DLD1 (cell line): ENCODE measurements around the gene CBX4.

Experiments
- in situ Hi-C: cut with HindIII; loops from 2 replicates; pipeline ENCODE4 v1.10.0; 2017; ENCODE audit warnings: low sequenced_read_pairs

The CBX4 gene

DNA sequence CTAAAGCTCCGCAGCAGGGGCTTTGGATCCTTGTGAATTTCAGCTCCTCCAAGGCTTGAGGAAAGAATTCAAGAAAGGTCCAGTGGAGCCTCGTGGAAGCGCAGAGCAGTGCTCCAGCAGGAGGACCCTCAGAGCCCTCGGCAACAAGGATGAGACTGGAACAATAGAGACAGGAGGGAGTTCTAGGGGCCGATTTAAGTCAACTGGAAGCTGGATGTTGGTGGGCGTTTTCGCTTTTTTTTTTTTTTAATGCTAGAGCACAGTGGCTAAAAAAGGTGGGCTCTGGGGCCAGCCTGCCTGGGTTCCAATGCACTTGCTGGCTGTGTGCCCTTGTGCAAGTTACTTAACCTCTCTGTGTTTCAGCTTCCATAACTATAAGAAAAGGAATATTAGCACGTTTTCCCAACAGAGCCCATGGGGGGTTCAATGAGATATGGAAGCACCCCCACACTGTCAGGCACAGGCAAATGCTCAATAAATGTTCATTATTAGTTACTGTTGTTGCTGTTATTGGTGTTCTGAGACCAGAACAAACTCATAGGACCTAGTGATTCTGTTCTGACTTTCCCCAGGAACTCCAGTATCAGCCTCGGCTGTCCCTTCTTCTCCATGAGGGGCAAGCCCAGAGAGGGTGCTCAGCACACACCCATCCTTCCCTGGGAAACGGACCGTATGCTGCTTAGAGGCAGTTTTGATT, 37.1 kb downstream of the CBX4 start:
- in situ Hi-C loops = no loop called here

DNA sequence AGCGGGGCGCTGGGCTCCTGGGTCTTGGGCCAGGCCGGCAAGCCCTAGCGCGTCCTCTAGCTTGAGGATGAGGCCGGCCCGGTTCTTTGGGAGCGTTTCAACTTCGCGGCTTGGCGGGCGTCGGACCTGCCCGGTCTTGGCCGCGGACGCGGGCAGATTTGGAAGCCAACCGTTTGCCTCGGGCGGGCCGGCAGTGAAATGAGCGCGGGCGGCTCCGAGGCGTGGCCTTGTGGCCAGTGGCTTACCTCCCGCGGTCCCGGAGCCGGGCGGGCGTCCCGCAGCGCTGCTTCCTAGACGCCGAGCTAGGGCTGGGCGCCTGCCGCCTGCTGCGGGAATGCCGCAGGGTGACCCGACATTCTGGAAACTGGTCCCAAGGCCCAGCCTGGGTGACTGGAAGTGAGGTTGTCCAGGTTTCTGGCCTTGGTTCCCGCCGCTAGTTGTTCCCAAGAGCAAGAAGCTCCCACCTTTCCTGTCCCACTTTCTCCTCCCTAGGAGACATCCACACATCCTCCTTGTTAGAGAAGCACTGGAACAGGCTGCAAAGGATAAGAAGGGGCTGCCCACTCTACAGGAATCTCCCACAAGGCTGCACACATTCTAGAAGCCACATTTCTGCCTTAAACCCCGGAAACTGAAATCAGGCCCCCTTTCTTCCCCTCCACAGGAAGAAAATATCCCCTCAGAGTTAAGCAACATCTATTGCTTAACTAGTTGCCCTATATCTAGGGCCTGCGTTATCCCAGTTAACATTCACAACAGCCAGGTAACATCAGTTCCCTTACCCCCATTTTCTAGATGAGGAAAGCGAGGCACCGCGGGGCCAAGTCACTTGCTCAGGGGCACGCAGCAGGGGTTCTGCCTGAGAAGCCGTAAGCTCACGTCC, 37.8 kb downstream of the CBX4 start:
- in situ Hi-C loops = no loop called here

DNA sequence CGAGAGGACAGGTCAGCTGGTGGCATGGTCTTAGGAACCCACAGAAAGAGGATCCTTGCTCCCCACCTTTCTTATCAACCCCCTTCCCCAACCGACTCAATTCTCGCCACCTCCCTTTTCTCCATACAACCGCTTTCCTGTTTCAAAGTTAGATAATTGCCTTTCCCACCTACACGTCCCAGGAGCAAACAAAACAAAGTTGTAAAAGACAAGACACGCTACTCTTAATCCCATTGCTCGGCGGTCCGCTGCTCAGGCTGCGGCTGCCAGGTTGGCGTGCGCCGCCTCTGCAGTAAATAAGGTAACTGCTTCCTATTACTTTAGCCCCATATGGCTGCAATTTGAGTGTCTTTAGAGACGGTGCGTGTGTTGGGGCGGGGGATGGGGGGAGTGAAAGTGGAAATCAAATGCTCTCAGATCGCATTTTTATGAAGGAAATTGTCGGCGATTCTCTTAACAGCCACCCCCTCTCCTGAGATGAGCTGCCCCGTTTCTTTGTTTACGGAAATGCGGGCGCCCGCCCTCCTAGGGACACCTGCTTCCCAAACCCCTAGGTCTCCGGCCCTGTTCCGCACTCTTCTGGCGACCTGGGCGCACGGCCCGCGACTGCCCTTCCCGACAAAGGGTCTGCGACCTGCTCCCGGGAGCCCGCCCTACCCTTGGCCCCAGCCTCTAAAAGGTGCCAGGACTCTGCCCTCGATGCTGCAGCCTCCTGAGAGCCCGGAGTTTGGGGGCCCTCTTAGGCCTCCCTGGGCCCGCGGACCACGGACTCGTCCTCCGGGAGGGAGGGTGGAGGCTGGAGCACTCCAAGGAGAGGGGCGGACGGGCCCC, 38.7 kb downstream of the CBX4 start:
- in situ Hi-C loops = no loop called here

DNA sequence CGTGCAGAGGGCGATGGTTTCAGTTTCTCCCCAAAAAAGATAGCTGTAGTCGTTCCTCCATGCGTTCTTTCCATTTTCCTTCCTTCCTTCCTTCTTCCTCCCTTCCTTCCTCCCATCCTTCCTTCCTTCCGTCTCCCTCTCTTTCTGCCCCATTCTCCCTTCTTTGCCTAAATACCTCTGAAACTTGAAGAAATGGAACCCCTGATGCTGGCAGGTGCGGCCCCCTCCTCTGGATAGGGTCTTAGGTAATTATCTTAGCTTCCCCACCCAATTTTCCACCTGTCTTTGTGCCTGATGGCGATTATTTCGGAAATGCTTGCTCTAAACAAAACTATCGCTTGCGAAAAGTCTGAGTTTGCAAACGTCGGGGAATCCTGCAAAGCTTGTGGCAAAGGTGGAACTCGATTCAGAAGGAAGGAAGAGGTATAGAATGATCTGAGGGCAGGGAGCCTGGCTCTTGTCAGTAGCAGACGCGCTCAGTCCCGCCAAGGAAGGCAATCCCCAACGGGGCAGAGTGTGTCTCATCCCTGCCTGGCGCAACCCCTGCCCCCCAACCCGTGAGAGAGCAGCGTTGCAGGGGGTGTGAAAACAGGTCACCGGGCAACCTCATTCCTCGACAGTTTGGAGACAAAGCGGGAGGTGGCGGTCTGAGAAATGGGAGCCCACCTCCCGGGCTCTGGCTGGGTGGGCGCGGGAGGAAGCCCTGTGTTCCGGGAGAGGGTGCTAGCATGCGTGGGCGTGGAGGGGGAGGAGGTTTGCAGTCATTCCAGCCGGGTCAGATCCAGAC, 39.5 kb downstream of the CBX4 start:
- in situ Hi-C loops = loop anchor here (5.0 to 10.0 kb wide), 2 partner anchors 55 to 193 kb away; no protein-coding TSS in a partner anchor

DNA sequence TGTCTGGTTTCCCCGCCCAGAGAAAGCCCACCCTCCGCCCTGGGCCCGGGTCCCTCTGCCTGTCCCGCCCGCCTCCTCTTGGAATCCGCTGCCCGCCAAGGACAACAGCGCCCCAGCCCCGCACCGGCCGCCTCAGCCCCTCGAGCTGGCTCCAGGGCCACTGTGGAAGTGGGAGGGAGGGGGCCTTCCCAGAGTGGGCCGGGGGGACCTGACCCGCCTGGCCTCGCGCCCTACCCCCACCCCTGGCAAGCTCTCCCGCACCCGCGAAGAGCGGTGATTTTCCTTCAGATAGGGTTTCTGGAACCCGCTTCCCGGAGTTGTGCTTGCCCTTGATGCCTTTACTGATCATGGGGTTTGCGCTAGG, 40.1 kb downstream of the CBX4 start:
- in situ Hi-C loops = loop anchor here (5.0 to 10.0 kb wide), 2 partner anchors 54 to 193 kb away; no protein-coding TSS in a partner anchor

DNA sequence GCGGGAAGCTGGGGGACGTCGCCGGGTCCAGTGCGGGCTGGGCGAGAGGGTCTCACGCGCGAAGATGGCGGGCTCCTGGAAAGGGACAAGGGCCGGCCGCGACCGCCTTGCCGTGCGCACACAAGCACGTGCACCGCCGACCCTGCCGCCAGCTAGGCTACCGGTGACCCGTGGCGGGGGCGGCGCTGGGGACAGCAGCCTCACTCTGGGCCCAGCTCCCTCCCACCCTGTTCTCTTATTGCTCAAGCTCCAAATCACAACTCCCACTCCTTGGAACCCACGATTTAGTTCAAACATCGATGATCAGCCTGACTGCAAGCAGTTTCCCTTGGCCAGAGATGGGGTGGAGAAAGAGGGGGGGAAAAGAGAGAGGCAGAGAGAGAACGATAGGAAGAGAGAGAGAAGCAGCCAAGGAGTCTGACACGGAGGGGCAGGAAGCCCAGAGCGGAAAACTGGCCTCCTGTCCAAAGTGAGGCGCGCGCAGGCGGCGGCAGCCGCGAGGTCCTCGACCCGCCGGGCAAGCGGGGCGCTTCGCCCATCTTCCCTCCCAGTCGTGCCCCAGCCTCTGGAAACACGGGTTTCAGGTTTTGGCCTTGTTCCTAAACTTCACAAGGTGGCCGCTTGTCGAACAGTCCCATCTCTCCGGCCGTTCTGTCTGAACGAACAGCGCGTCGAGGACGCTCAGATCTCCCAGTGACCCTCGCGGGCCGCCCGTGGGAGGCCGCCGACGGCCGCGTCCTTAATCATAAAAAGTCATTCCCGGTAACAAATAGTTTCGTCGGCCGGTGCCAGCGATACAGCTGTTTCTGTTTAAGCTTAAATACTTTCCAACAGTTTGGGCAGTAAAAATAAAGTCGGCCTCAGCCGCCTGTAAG, 40.7 kb downstream of the CBX4 start:
- in situ Hi-C loops = loop anchor here (5.0 to 10.0 kb wide), 2 partner anchors 54 to 194 kb away; no protein-coding TSS in a partner anchor

DNA sequence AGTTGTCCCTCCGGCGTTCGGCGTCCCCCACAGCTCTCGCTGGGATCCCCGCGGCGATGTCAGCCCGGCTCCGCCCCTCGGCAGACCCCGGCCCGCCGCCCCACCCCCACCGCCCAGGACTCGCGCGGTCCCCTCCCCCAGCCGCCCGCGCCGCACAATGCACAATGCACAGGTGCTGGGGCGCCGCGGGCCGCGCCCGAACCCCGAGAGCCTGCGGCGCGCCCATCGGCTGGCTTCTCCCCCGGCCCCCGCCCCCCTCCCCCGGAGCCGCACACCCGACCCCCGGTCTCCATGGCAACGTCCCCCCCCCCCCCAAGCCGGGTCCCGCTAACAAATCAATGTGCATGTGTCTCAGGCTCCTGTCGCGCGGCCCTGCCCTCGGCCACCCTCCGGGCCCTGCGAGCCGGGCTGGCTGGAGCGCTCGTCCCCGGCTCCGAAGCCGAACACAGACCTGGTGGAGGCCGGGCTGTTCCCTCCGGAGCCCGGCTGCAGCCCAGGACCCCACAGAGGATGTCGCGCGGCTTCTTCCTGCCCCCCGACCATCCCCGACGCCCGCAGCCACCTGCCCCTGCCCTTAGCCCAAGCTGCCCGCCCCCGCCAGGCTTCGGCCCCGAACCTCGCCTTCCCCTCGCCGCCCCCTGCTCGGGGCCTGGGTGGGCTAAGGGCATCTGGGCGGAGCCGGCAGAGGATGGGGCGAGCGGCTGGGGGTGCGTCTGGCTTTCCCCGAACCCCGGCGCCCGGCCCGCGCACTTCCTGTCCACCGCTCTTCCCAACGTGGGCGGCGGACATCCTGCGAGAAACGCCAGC, 41.5 kb downstream of the CBX4 start:
- in situ Hi-C loops = loop anchor here (5.0 to 10.0 kb wide), 2 partner anchors 53 to 195 kb away; no protein-coding TSS in a partner anchor

DNA sequence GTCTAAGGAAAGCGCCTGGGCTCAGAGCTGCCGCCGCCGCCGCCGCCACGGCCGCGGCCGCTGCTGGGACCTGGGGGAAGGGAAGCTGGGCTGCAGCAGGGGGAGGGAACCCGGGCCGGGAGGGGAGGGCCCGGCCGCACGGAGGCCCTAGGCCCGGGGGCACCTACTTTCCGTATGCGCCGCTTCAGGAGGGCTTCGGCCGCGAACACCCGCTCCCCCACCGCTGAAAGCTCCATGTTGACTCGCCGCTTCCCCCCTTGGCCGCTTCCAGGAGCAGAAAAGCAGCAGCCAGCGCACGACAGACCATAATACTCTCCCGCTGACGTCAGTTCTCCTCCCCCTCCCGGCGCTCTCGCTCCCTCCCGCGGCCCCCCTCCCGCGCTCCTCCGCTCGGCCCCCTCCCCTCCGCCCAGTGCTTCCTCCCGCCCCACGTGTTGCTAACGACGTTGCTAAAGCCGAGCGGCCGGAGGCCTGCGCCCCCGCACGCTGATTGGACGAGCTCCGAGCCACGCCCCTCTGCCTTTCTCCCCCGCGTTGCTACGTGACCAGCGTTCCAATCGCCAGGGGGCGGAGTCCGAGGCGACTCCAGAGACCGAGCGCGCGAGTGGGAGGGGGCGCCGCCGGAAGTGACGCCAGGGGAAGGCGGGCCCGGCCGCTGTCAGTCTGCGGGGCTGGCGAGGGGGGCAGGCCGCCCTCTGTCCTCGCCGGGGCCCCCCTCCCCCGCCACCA, 42.3 kb downstream of the CBX4 start, which contains the start of gene CBX8:
Gene CBX8 (minus strand): TSS at position 315 of the 729 bp plus-strand sequence. CDS start 79 bp downstream, at position 236.
- in situ Hi-C loops = loop anchor here (5.0 to 10.0 kb wide), 2 partner anchors 52 to 195 kb away; no protein-coding TSS in a partner anchor

DNA sequence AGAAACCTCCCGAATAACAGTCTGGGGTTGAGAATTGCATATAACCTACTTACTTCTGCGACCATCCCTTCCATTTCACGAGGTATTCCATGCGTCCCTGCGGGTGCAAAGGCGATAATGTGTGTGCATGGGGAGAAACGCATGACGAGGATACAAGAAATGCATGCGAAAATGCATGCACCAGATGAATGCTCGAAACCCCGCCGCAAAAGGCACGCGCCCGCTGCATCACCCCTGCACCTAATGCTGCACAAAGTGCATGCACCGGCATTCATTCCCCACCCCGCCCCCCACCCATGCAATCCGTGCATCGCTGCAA, 42.8 kb downstream of the CBX4 start:
- in situ Hi-C loops = loop anchor here (5.0 to 10.0 kb wide), 2 partner anchors 52 to 196 kb away; no protein-coding TSS in a partner anchor

DNA sequence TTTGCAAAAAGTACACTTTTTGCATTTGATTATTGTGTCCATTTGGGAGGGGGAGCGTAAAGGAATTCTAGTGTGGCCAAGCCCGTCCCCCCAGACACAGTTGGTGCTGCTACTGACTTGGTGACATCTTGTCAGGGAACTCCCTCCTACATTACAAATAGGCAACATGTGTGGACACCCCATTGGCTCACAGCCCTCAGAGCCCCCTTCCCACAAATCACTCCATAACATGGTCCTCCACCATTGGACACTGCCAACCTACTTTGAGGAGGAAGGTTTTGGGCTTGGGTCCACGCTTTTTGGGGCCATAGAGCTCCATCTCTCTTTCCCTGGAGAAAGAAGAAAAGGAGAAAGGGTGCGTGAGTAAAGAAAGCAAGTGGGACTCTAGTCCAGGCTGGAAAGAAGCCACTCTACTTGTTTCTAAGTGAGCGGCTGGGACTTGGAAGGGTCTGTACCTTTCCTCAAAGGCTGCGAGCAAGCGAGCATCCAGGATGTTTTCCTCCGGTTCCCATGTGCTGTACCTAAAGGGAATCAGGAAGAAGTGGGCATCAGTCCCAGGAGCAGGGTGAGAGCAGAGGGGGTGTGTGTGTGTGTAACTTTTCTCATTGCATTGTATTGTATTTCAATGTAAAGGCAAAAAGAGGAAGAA, 43.3 kb downstream of the CBX4 start:
- in situ Hi-C loops = loop anchor here (5.0 to 10.0 kb wide), 2 partner anchors 51 to 196 kb away; no protein-coding TSS in a partner anchor

DNA sequence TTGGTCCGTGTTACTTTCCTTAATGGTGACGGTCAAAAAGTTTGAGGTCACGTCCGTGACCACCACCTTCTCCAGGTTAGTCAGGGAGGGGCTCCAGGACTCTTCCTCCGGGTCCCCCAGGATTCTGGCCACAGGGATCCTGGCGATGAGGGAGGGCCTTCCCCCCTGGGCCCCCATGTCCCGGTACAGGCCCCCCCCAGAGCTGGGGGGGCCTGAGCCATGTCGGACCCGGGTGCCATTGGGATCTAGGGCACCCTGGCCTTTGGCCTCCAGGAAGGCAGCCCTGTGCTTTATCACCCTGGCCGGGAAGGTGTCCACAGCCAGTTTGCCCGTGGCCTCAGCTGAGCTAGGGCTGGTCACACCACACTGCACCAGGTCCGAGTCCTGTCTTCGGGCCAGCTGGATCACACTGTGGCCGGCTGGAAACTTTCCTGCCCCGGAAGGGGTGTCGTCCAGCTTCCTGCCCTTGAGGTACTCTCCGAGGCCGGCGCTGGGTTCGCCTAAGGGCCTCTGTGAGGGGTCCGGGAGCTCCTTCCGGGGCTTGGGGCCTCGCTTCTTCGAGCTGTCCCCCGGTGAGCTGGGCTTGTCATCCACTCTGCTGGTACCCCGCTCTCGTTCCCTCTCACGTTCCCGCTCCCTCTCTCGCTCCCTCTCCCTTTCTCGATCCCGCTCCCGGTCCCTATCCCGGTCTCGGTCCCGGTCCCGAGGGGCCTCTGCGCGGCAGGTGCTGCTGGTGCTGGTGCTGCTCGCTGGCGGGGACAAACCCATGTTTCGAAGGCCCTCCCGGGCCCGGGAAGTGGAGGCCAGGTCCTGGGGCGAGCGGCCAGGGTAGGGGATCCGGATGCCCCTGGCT, 44.4 kb downstream of the CBX4 start:
- in situ Hi-C loops = loop anchor here (5.0 to 10.0 kb wide), 2 partner anchors 50 to 197 kb away; no protein-coding TSS in a partner anchor

DNA sequence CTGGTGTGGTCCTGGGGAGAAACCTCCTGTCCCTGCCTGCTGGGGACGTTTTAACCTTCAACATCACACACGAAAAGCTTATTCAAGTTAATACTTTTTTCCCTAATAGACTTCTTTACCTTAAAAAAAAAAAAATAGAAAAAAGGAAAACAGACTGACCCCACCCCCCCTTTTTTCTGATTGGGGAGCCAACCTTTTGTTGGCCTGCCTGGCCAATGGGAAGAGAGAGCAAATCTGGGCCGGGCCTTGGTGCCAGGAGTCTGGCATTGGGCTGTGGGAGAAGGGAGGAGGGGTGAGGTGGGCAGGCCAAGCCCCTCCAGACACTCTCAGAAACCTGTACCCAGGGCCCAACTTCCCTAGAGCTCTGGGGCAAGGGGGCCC, 45.3 kb downstream of the CBX4 start:
- in situ Hi-C loops = loop anchor here (10.0 kb wide), 1 partner anchor 49 kb away; no protein-coding TSS in a partner anchor

DNA sequence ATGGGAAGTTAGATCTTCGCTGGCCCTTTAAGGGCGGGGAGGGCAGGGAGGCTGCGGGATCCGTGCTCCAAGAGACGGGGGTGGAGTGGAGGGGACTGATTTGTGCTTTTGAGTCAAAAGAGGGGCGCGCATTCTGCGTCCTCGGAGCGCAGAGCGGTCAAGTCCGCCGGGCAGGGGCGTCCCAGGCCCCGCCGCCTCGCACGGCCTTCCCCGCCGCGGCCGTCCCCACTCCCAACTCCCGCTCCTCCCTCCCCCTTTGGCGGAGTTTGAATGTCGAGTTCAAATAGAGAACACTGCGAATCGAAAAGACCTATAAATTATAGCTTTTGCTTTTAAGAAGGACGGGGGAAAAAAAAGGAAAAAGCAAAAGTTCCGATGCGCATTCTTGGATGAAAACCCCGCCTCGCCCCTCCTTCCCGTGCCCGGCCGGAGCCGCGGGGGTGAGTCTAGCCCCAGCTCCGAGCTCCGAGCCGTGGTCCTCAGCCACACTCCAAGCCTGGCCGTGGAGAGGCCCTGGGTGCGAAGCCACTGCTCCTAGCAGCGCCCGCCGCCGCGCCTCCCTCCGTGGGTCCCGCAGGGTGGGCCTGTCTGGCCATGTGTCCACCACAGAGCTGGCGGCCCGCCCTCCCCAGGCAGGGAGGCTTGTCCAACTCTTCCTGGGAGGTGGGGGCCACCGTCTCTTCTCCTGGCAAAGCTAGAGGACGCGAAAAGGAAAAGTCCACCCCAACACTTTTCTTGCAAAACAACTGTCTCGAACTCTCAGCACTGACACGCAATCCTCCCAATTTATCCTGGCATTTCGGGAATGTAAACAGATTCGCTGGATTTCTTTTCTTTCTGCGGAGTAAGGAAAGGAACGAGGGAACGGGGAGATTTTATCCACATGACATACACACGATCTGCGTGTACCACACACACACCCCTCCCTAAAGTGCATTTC, 46.0 kb downstream of the CBX4 start:
- in situ Hi-C loops = loop anchor here (10.0 kb wide), 1 partner anchor 48 kb away; no protein-coding TSS in a partner anchor

DNA sequence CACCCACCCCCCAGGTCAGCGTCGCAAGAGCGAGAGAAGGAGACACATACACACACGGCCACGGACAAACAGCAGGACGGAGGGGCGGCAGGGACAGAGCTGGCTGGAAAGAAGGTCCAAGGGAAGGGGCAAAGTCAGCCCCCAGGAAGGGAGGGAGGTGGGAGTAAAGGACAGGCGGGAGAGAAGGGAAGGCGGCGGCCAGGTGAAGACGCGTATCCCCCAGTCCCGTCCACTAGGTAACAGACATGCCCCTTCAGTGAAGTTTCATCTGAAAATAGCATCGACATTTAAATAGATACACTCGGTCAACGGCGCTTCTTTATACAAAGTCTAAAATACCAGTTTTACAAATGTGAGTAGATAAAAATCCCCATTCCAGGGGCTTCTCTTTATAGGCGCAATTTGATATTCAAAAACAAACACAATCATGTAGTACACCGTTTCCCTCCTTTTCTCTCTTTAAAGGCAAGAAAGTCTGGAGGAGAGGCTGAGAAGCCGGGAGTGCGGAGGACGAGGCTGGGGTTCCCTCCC, 46.8 kb downstream of the CBX4 start:
- in situ Hi-C loops = loop anchor here (10.0 kb wide), 1 partner anchor 48 kb away; no protein-coding TSS in a partner anchor
